Mesenchymal stem cell (in vitro differentiated cells and primary cell): ENCODE results near the gene ANTKMT.
A peak's percentile ranks its signal among the peaks of the same experiment; 100 is the strongest.

Source experiments
- DNase-seq: peaks from one replicate; pipeline ENCODE4 v3.0.0-alpha.2; 2013
- H2AFZ ChIP-seq: one replicate; pipeline ENCODE4 v1.6.1; 2013; ENCODE audit warnings: low read depth, mild to moderate bottlenecking, control low read depth, inconsistent platforms, low read length, moderate library complexity
- H2AK5ac ChIP-seq: 2 replicates; pipeline ENCODE4 v1.6.1; 2013; ENCODE audit warnings: low read length, moderate library complexity, mild to moderate bottlenecking, inconsistent platforms; ENCODE audit not compliant: severe bottlenecking
- H2BK120ac ChIP-seq: one replicate; pipeline ENCODE4 v1.6.1; 2013; ENCODE audit warnings: low read depth, mild to moderate bottlenecking, inconsistent platforms, low read length, moderate library complexity
- H2BK12ac ChIP-seq, 2 experiments: one replicate each; pipeline ENCODE4 v1.6.1; 2013; ENCODE audit warnings: inconsistent platforms in 2 of 2, low read length in 2 of 2, mild to moderate bottlenecking in 2 of 2, moderate library complexity in 2 of 2, control low read depth in 1 of 2
- H2BK15ac ChIP-seq: one replicate; pipeline ENCODE4 v1.6.1; 2013; ENCODE audit warnings: mild to moderate bottlenecking, low read depth, inconsistent platforms; ENCODE audit not compliant: poor library complexity, severe bottlenecking
- H2BK5ac ChIP-seq: 2 replicates; pipeline ENCODE4 v1.6.1; 2013; ENCODE audit warnings: low read depth, mild to moderate bottlenecking, low read length, control low read depth, inconsistent platforms; ENCODE audit not compliant: poor library complexity, severe bottlenecking
- H3K14ac ChIP-seq, 2 experiments: one replicate each; pipeline ENCODE4 v1.6.1; 2013; ENCODE audit warnings: inconsistent platforms in 2 of 2, low read length in 2 of 2, control low read depth in 1 of 2, mild to moderate bottlenecking in 1 of 2, moderate library complexity in 1 of 2
- H3K18ac ChIP-seq, 2 experiments: one replicate each; pipeline ENCODE4 v1.6.1; 2013; ENCODE audit warnings: inconsistent platforms in 2 of 2, low read length in 2 of 2, control low read depth in 1 of 2, low read depth in 1 of 2, mild to moderate bottlenecking in 1 of 2
- H3K23ac ChIP-seq, 2 experiments: one replicate each; pipeline ENCODE4 v1.6.1; 2013; ENCODE audit warnings: inconsistent platforms in 2 of 2, low read length in 2 of 2, mild to moderate bottlenecking in 2 of 2, moderate library complexity in 2 of 2, control low read depth in 1 of 2
- H3K27ac ChIP-seq: 2 replicates; pipeline ENCODE4 v1.5.1; 2013; ENCODE audit warnings: mild to moderate bottlenecking, moderate library complexity, low read length, control low read depth, inconsistent platforms; ENCODE audit not compliant: poor library complexity, severe bottlenecking
- H3K27me3 ChIP-seq, 2 experiments: 2 replicates each; pipeline versions ENCODE4 v1.6.1 to v1.7.0; 2013; ENCODE audit warnings: low read length in 2 of 2, mild to moderate bottlenecking in 2 of 2, moderate library complexity in 2 of 2, control low read depth in 1 of 2, inconsistent platforms in 1 of 2; ENCODE audit not compliant: control insufficient read depth in 1 of 2, insufficient read depth in 1 of 2
- H3K36me3 ChIP-seq, 2 experiments: 2 replicates each; pipeline versions ENCODE4 v1.6.1 to v1.7.0; 2013; ENCODE audit warnings: low read length in 2 of 2, control low read depth in 1 of 2, inconsistent platforms in 1 of 2, low read depth in 1 of 2, mild to moderate bottlenecking in 1 of 2; ENCODE audit not compliant: insufficient read depth in 2 of 2, control insufficient read depth in 1 of 2
- H3K4ac ChIP-seq, 2 experiments: one replicate each; pipeline ENCODE4 v1.6.1; 2013; ENCODE audit warnings: inconsistent platforms in 2 of 2, low read length in 2 of 2, mild to moderate bottlenecking in 2 of 2, moderate library complexity in 2 of 2, control low read depth in 1 of 2, low read depth in 1 of 2
- H3K4me1 ChIP-seq: 2 replicates; pipeline ENCODE4 v1.6.1; 2013; ENCODE audit warnings: low read depth, low read length, control low read depth; ENCODE audit not compliant: control insufficient read depth, insufficient read depth
- H3K4me2 ChIP-seq: 2 replicates; pipeline ENCODE4 v1.6.1; 2013; ENCODE audit warnings: low read length, mild to moderate bottlenecking, inconsistent platforms; ENCODE audit not compliant: poor library complexity, severe bottlenecking
- H3K4me3 ChIP-seq, 2 experiments: 2 replicates each; pipeline versions ENCODE4 v1.5.1 to v1.7.0; 2013; ENCODE audit warnings: low read length in 2 of 2, mild to moderate bottlenecking in 2 of 2, control low read depth in 1 of 2, low read depth in 1 of 2; ENCODE audit not compliant: insufficient read depth in 1 of 2
- H3K79me1 ChIP-seq: replicated peaks from 2 replicates; pipeline ENCODE4 v1.6.1; 2013; ENCODE audit warnings: mild to moderate bottlenecking, control low read depth, low read length, inconsistent platforms; ENCODE audit not compliant: poor library complexity, severe bottlenecking
- H3K9ac ChIP-seq: 2 replicates; pipeline ENCODE4 v1.7.0; 2013; ENCODE audit warnings: mild to moderate bottlenecking, low read length, moderate library complexity
- H3K9me3 ChIP-seq: 2 replicates; pipeline ENCODE4 v1.7.0; 2013; ENCODE audit warnings: mild to moderate bottlenecking, low read length; ENCODE audit not compliant: control insufficient read depth
- H4K8ac ChIP-seq: one replicate; pipeline ENCODE4 v1.6.1; 2013; ENCODE audit warnings: inconsistent platforms, mild to moderate bottlenecking, low read length, moderate library complexity
- H4K91ac ChIP-seq: one replicate; pipeline ENCODE4 v1.6.1; 2013; ENCODE audit warnings: mild to moderate bottlenecking, low read length, inconsistent platforms
- WGBS: methylation state at CpG from one replicate; pipeline ENCODE4 v1.1.7; 2013; ENCODE audit warnings: mixed read lengths; 5-methylcytosine and 5-hydroxymethylcytosine counted together

ANTKMT gene

DNA sequence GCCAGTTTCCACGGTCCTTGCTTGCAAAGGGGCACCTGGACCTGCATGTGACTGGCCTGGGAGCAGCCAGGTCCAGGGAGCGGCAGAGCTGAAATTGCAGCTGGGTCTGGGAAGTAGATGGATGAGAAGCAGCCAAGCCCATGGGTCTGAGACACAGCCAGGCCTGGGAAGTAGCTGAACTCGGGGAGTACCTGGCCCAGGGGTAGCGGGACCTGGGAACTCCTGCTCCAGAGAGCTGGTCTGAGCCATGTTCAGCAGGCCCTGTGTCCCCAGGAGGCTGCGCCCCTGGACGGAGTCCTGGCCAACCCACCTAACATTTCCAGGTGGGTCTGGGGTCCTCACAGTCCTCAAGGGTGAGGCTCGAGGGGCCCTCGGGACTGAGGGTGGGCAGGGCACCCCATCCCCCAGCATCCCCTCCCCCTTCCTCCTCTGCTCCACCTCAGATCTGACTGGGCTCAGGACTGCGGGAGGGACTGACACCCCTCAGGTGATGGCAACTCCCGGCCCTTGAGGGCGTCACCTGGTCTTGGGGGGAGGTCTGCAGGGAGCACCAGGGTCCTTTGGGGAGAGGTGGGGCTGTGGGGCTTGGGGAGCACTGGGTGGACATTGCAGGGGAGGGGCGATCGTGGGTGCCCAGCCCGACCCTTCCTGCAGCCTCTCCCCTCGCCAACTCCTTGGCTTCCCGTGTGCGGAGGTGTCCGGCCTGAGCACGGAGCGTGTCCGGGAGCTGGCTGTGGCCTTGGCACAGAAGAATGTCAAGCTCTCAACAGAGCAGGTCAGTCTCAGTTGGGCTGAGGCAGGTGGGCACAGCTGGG lies 42.6 kb downstream of the ANTKMT start:
- no peak overlapping the region for H3K27ac ChIP-seq
- no peaks in the 10 kb centered on the region for H3K36me3 ChIP-seq
- 89% methylated on average over 17 of the region's 21 CpGs for WGBS
- H3K4ac ChIP-seq = no peak overlapping the region
- H2BK5ac ChIP-seq = no peak overlapping the region
- H3K27me3 ChIP-seq = peaks cover 0 to 39% of the 10 kb centered on the region in 2 experiments
- H2BK12ac ChIP-seq = no peak overlapping the region
- H3K79me1 ChIP-seq = no peaks in the 10 kb centered on the region
- no peak overlapping the region for H3K9ac ChIP-seq
- no peak overlapping the region for H2BK15ac ChIP-seq
- no peaks in the 10 kb centered on the region for H3K9me3 ChIP-seq
- H3K14ac ChIP-seq = peak overlapping the region in 1 of 2 experiments; percentile 42
- H3K18ac ChIP-seq = no peak overlapping the region
- H2AFZ ChIP-seq = no peak overlapping the region
- no peak overlapping the region for H3K4me2 ChIP-seq
- no peak overlapping the region for H3K23ac ChIP-seq
- no peak overlapping the region for H2BK120ac ChIP-seq
- H3K4me3 ChIP-seq = peak overlapping the region in 1 of 2 experiments; percentile 21
- no peak overlapping the region for H4K91ac ChIP-seq
- no peak for DNase-seq
- no peak overlapping the region for H4K8ac ChIP-seq
- H2AK5ac ChIP-seq = no peak overlapping the region
- H3K4me1 ChIP-seq = peaks cover 13% of the 10 kb centered on the region

DNA sequence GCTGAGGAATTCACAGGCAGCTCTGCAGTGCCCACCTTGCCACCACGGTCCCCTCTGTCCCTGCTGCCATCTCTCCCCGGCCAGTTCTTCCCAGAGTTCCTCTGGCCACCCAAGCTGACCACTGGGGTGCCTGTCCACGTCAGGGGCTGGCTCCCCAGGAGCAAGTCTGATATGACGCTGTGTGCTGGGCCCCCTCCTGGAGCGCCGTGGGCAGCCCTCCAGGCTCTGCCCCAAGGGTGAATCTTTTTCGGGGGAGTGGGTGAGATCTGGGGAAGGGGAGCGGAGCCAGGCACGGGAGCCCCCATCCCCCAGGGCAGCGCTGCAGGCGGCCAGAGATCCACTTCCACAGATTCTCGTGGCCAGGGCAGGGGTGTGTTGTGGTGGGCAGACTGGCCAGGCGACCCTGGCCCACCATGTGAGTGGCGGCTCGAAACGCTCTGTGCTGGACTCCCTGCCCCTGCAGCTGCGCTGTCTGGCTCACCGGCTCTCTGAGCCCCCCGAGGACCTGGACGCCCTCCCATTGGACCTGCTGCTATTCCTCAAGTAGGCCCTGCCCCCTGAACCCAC lies 43.3 kb downstream of the ANTKMT start:
- no peak overlapping the region for H2BK120ac ChIP-seq
- no peak overlapping the region for H4K91ac ChIP-seq
- H3K4me3 ChIP-seq = no peak overlapping the region
- no peak overlapping the region for H2BK5ac ChIP-seq
- no peak overlapping the region for H3K9ac ChIP-seq
- no peak overlapping the region for H3K4me2 ChIP-seq
- H2AK5ac ChIP-seq = no peak overlapping the region
- no peaks in the 10 kb centered on the region for H3K79me1 ChIP-seq
- H3K4me1 ChIP-seq = peaks cover 14% of the 10 kb centered on the region
- no peak overlapping the region for H4K8ac ChIP-seq
- H3K27ac ChIP-seq = no peak overlapping the region
- no peak overlapping the region for H2BK12ac ChIP-seq
- H3K18ac ChIP-seq = no peak overlapping the region
- 76% methylated on average over 20 of the region's 20 CpGs for WGBS
- no peak for DNase-seq
- H3K36me3 ChIP-seq = no peaks in the 10 kb centered on the region
- no peak overlapping the region for H3K4ac ChIP-seq
- H2AFZ ChIP-seq = no peak overlapping the region
- H3K27me3 ChIP-seq = peaks cover 0 to 39% of the 10 kb centered on the region in 2 experiments
- H3K9me3 ChIP-seq = no peaks in the 10 kb centered on the region
- H3K14ac ChIP-seq = no peak overlapping the region
- no peak overlapping the region for H2BK15ac ChIP-seq
- H3K23ac ChIP-seq = no peak overlapping the region

DNA sequence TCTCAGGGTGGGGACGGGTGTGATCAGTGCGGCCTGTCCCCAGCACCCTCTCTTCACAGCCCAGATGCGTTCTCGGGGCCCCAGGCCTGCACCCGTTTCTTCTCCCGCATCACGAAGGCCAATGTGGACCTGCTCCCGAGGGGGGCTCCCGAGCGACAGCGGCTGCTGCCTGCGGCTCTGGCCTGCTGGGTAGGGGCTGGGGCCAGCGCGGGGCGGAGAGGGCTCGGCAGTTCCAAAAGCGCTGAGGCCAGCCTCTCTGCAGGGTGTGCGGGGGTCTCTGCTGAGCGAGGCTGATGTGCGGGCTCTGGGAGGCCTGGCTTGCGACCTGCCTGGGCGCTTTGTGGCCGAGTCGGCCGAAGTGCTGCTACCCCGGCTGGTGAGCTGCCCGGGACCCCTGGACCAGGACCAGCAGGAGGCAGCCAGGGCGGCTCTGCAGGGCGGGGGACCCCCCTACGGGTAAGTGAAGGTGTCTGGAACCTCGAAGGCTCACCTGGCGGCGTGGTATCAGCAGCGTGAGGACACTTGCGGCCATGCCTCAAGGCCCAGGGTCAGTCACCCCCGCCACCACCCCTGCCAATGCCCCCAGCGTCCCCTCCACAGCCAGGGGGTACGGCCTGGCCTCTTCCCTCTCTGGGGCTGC lies 44.0 kb downstream of the ANTKMT start:
- Histone ChIP-seq H3K4me3 (no peak overlapping the region), H4K8ac (no peak overlapping the region), H3K9ac (no peak overlapping the region), H3K14ac (no peak overlapping the region), H3K18ac (no peak overlapping the region), H2BK12ac (no peak overlapping the region), H3K4me2 (no peak overlapping the region), H2BK5ac (no peak overlapping the region), H3K79me1 (no peaks in the 10 kb centered on the region), H2AK5ac (no peak overlapping the region), H3K23ac (no peak overlapping the region), H3K36me3 (no peaks in the 10 kb centered on the region), H2AFZ (no peak overlapping the region), H3K27me3 (peaks cover 0 to 43% of the 10 kb centered on the region in 2 experiments), H3K4me1 (peaks cover 19% of the 10 kb centered on the region), H4K91ac (no peak overlapping the region), H2BK15ac (no peak overlapping the region), H3K4ac (no peak overlapping the region), H2BK120ac (no peak overlapping the region), H3K27ac (no peak overlapping the region), H3K9me3 (no peaks in the 10 kb centered on the region)
- DNase-seq = no peak
- 95% methylated on average over 38 of the region's 38 CpGs for WGBS

DNA sequence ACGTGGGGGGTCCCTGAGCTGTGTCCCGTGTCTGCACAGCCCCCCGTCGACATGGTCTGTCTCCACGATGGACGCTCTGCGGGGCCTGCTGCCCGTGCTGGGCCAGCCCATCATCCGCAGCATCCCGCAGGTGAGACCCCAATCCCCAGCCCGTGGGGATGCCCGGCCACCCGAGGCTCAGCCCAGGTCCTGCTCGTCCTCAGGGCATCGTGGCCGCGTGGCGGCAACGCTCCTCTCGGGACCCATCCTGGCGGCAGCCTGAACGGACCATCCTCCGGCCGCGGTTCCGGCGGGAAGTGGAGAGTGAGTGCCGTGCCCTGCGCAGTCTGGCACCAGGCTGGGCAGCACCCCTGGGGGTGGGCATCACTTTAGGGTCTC lies 44.5 kb downstream of the ANTKMT start:
- H3K27me3 ChIP-seq = peaks cover 0 to 42% of the 10 kb centered on the region in 2 experiments
- no peak overlapping the region for H4K91ac ChIP-seq
- no peak overlapping the region for H2AK5ac ChIP-seq
- H3K27ac ChIP-seq = no peak overlapping the region
- H3K4me3 ChIP-seq = no peak overlapping the region
- no peak overlapping the region for H2BK15ac ChIP-seq
- H3K18ac ChIP-seq = no peak overlapping the region
- peaks cover 14% of the 10 kb centered on the region for H3K4me1 ChIP-seq
- H3K9ac ChIP-seq = no peak overlapping the region
- no peaks in the 10 kb centered on the region for H3K9me3 ChIP-seq
- H3K4me2 ChIP-seq = no peak overlapping the region
- H3K23ac ChIP-seq = no peak overlapping the region
- H2AFZ ChIP-seq = no peak overlapping the region
- H3K14ac ChIP-seq = no peak overlapping the region
- no peak overlapping the region for H2BK120ac ChIP-seq
- H4K8ac ChIP-seq = no peak overlapping the region
- H2BK5ac ChIP-seq = no peak overlapping the region
- H3K4ac ChIP-seq = no peak overlapping the region
- 95% methylated on average over 29 of the region's 29 CpGs for WGBS
- no peak overlapping the region for H2BK12ac ChIP-seq
- H3K79me1 ChIP-seq = no peaks in the 10 kb centered on the region
- H3K36me3 ChIP-seq = no peaks in the 10 kb centered on the region
- no peak for DNase-seq
